HEK293T (cell line): Measurements from ENCODE around the gene WNT1.

Experiments used
- CTCF ChIA-PET: fragments of 350-600 bp; formaldehyde crosslinking; extraction: SDS; loops from one replicate; lab custom pipeline; 2021; ENCODE audit warnings: antibody characterized with exemption, inconsistent platforms; lab: Yijun Ruan, JAX
- POLR2A ChIA-PET: fragments of 350-600 bp; formaldehyde crosslinking; extraction: SDS; loops from one replicate; lab custom pipeline; 2020; ENCODE audit warnings: antibody characterized with exemption, inconsistent platforms; lab: Yijun Ruan, JAX
- DNase-seq: peaks from one replicate; pipeline ENCODE4 v3.0.0; 2012; ENCODE audit warnings: mixed read lengths; ENCODE audit errors: extremely low spot score
- ARNT ChIP-seq: fragments of 450-650 bp; IDR thresholded peaks from 2 replicates; pipeline ENCODE4 v1.6.1; 2017; ENCODE audit warnings: mild to moderate bottlenecking
- BHLHE40 ChIP-seq: fragments of 450-650 bp; IDR thresholded peaks from 2 replicates; pipeline ENCODE4 v1.6.1; 2016; ENCODE audit warnings: mild to moderate bottlenecking, moderate library complexity, borderline replicate concordance
- CTBP1 ChIP-seq: fragments of 450-650 bp; IDR thresholded peaks from 2 replicates; pipeline ENCODE4 v1.6.1; 2016; ENCODE audit warnings: borderline replicate concordance
- ELF4 ChIP-seq: fragments of 450-650 bp; IDR thresholded peaks from 2 replicates; pipeline ENCODE4 v1.6.1; 2017; ENCODE audit warnings: antibody characterized with exemption
- FOXA1 ChIP-seq: fragments of 450-650 bp; IDR thresholded peaks from 2 replicates; pipeline ENCODE4 v1.6.1; 2016; ENCODE audit warnings: mild to moderate bottlenecking
- FOXK2 ChIP-seq: fragments of 450-650 bp; IDR thresholded peaks from 2 replicates; pipeline ENCODE4 v1.6.1; 2016; ENCODE audit warnings: mild to moderate bottlenecking
- FOXM1 ChIP-seq: fragments of 450-650 bp; IDR thresholded peaks from 2 replicates; pipeline ENCODE4 v1.6.1; 2017; ENCODE audit warnings: mild to moderate bottlenecking, borderline replicate concordance
- HDGF ChIP-seq: fragments of 450-650 bp; IDR thresholded peaks from 2 replicates; pipeline ENCODE4 v1.6.1; 2017; ENCODE audit warnings: antibody characterized with exemption, borderline replicate concordance
- L3MBTL2 ChIP-seq: fragments of 450-650 bp; conservative IDR thresholded peaks from 2 replicates; pipeline ENCODE4 v1.6.1; 2016; ENCODE audit warnings: mild to moderate bottlenecking
- LEF1 ChIP-seq: fragments of 450-650 bp; IDR thresholded peaks from 2 replicates; pipeline ENCODE4 v1.6.1; 2017; ENCODE audit warnings: mild to moderate bottlenecking, borderline replicate concordance
- NFRKB ChIP-seq: fragments of 450-650 bp; IDR thresholded peaks from 2 replicates; pipeline ENCODE4 v1.6.1; 2016; ENCODE audit warnings: mild to moderate bottlenecking, moderate library complexity
- SP1 ChIP-seq: fragments of 450-650 bp; IDR thresholded peaks from 2 replicates; pipeline ENCODE4 v1.6.1; 2017
- SUZ12 ChIP-seq: fragments of 450-650 bp; IDR thresholded peaks from 2 replicates; pipeline ENCODE4 v1.6.1; 2016; ENCODE audit warnings: mild to moderate bottlenecking
- TARDBP ChIP-seq: fragments of 450-650 bp; IDR thresholded peaks from 2 replicates; pipeline ENCODE4 v1.6.1; 2016
- ZNF384 ChIP-seq: fragments of 450-650 bp; IDR thresholded peaks from 2 replicates; pipeline ENCODE4 v1.6.1; 2016
- TF ChIP-seq, protein P1 (sequence below): fragments of 450-650 bp; IDR thresholded peaks from 2 replicates; pipeline ENCODE4 v1.6.1; 2016

WNT1 gene

DNA sequence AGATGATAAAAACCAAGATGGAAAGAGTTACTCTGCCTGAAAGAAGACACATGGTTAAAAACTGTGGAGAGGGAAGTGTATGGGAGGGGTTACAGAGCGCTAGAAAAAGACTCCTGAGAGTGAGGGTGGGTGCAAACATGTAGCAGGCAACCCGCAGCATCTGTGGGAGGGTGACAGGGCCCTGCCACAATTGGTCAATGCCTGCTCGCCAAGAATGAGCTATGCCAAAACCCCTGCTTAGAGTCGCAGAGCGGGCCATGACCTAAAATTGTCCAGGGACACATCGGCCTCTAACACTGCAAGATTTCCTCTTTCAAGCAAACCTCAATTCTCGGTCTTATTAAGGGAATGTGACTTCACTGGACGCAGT, 39.8 kb downstream of the WNT1 start:
- ChIA-PET POLR2A (interaction anchor here (0.7 to 2.3 kb wide), 9 partner anchors 9 to 60 kb away, joined by 3 to 17 read pairs (median 4); partner anchors contain the start of gene ARF3), CTCF (interaction anchor here (0.6 to 1.1 kb wide), 3 partner anchors 13 to 358 kb away, joined by 3 read pairs; no protein-coding TSS in a partner anchor)
- DNase-seq: no peak
- TF ChIP-seq BHLHE40: no peak
- no peak for TF ChIP-seq ARNT
- no peak for TF ChIP-seq HDGF
- no peak for TF ChIP-seq CTBP1

DNA sequence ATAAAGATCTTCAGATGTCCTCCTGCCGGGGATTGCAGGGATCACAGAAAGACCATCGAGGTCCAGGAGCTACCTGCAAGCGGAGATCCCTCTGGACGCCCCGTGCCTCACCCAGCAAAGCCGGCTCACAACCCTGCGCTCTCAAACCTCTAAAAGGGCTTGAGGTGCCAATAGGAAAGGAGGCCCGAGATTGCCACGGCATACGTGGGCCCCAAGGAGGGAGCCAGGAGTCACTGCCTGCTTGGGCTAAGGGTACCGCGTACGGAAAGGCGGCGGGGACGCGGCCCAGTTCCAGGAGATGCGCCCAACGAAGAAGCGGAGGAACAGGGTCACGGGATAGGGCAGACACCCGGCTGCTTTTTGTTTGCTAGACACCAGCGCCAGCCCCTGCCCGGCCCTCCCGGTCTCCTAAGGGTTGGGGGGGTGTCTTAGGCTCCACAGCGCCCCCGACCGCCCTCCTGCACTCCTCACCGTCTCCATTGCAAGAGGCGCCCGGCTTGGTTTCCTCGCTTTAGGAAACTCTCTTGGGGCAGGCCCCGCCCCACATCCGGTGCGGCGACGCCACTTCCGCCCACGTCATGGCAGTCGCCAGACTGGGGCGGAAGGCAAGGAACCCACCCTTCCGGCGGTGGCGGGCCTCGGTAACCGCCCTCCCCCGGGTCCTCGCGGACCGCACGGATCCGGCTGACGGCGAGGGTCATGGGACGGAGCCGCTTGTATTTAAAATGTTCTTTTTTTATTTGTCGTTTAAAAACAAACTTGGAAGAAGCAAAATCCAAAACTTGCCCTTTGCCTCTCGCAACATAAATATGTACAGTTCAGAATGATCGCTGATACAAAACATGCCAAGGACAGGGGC, 40.4 kb downstream of the WNT1 start, which contains the start of gene PRKAG1:
Gene PRKAG1 (minus strand): TSS at position 516 of the 859 bp plus-strand sequence. CDS start 36 bp downstream, at position 480.
- POLR2A ChIA-PET: interaction anchor here (0.7 to 2.3 kb wide), 9 partner anchors 9 to 61 kb away, joined by 3 to 17 read pairs (median 4); partner anchors contain the start of gene ARF3
- peak; percentile 47; the same call in 1 of the 2 replicates for TF ChIP-seq L3MBTL2
- 0 out of 2 replicates have a peak, but pooled peaks have one; percentile 18 for TF ChIP-seq ELF4
- no peak for TF ChIP-seq SP1
- CTCF ChIA-PET: interaction anchor here (0.6 to 1.7 kb wide), 4 partner anchors 11 to 358 kb away, joined by 3 to 8 read pairs (median 3); no protein-coding TSS in a partner anchor
- DNase-seq: peak; percentile 98

GRCh38 chr12:49019120-49019430, 41.0 kb downstream of the WNT1 start:
- POLR2A ChIA-PET: interaction anchor here (0.9 kb wide), 2 partner anchors 62 to 112 kb away, joined by 3 read pairs; partner anchors contain the start of genes ARF3 and TUBA1B
- TF ChIP-seq LEF1 (no peak), BHLHE40 (no peak), TARDBP (no peak), L3MBTL2 (no peak), CTBP1 (no peak), SP1 (no peak), FOXK2 (no peak)
- no peak for DNase-seq
- CTCF ChIA-PET: interaction anchor here (1.0 to 1.7 kb wide), 3 partner anchors 11 to 73 kb away, joined by 5 to 8 read pairs (median 7); no protein-coding TSS in a partner anchor

DNA sequence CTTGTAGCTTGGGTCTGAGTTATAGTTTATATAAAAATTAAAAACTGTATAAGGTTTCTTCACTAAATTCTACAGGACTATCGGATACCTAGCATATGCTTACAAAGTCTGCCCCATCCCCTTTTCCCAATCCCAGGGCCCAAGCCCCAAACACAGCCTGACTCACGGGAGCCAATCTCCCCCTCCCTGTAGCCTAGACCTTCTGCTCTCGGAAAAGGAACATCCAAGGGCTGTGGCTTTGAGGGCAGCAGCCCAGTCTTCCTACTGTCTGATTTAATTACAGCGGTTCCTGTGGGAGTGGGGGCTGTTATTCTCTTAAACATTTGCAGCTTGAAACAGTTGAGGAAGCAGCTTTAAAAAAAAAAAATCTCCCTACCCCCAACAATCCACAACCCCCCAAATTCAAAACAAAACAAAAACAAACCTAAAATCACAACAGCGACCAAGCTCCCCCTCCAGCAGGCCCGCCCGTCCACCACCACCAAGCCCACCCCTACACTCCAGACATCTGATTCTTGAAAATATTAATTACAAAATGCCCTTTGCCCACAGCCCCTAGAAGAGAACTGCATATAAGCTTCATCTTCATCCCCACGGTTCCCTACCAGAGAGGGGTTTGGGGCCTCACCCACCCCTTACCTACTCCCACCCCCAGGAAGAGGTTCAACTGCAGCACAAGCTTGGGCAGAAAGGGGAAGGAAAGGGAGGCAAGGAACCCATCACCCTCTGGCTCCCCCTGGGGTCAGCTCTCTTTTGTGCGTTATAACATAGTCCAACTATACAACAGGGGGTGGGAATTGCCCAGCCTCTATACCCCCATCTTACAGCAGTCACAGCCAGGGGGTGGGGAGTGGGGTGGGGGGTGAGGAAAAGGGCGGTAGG, 41.6 kb downstream of the WNT1 start:
- POLR2A ChIA-PET: interaction anchor here (0.6 to 0.9 kb wide), 4 partner anchors 19 to 303 kb away, joined by 3 read pairs; partner anchors contain the start of genes ARF3, TROAP and TUBA1B
- DNase-seq: peak; percentile 67
- TF ChIP-seq TARDBP (no peak), ARNT (no peak), BHLHE40 (no peak), CTBP1 (no peak), FOXM1 (no peak), FOXA1 (no peak), ZNF384 (no peak), L3MBTL2 (no peak), LEF1 (no peak), NFRKB (no peak), HDGF (no peak), SUZ12 (no peak), FOXK2 (no peak), ELF4 (no peak), SP1 (no peak)
- TF ChIP-seq, protein P1, sequence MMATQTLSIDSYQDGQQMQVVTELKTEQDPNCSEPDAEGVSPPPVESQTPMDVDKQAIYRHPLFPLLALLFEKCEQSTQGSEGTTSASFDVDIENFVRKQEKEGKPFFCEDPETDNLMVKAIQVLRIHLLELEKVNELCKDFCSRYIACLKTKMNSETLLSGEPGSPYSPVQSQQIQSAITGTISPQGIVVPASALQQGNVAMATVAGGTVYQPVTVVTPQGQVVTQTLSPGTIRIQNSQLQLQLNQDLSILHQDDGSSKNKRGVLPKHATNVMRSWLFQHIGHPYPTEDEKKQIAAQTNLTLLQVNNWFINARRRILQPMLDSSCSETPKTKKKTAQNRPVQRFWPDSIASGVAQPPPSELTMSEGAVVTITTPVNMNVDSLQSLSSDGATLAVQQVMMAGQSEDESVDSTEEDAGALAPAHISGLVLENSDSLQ: no peak
- CTCF ChIA-PET: interaction anchor here (1.0 to 1.7 kb wide), 5 partner anchors 10 to 73 kb away, joined by 3 to 8 read pairs (median 5); no protein-coding TSS in a partner anchor

DNA sequence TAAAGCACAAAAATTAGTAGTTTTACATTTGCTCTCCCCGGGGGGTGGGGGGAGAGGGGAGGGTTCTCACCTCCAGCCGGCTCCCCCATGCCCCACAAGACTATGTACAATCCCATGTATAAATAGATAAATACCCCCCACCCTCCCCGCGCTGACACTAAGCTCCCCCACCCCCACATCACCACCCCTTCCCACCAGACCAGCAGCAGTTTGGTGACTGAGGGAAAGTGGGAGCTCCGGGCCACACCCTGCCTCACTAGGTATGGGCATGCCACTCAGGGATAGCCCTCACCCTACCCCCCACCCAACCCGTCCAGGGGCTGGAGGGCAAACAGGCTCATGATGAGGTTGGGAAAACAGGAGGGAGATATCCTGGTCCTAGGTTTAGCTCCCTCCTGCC, 42.3 kb downstream of the WNT1 start:
- ChIA-PET POLR2A (interaction anchor here (0.8 kb wide), 1 partner anchor 18 kb away, joined by 3 read pairs; no protein-coding TSS in a partner anchor), CTCF (interaction anchor here (1.0 to 1.7 kb wide), 4 partner anchors 9 to 26 kb away, joined by 3 to 8 read pairs (median 5); no protein-coding TSS in a partner anchor)
- no peak for DNase-seq
- TF ChIP-seq FOXM1 (no peak), ARNT (no peak), L3MBTL2 (no peak), SP1 (no peak), FOXK2 (no peak), SUZ12 (no peak), ZNF384 (no peak)
- TF ChIP-seq, protein P1: no peak

DNA sequence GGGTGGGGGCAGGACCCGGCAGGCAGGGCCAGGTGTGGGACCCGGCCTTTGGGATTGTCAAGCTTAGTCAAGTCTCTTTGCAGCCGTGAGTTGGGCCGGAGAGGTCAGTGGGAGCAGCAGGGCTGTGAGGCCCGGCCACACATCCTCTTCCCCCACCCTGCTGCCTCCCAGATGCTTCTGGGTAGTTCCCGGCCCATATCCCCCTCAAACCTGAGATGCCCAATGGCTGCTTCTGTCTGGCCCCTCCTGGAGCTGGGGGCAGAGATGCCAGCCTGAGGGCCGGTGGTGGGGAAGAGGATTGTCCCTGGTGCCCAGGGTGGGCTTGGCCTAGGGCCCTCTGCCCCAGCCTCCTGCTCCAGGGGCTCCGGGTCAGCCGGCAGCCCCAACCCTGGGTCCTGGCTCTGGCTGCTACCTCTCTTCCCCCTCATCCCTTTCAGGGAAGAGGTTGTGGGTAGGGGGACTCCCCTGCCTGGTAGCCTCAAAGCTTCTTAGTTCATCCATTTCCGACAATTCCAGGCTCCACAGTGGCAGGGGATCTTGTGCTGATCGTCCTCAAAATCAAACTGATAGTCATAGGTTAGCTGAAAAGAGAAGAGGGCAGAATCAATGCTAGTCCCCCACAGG, 43.3 kb downstream of the WNT1 start:
- ChIA-PET CTCF (interaction anchor here (1.0 kb wide), 1 partner anchor 15 kb away, joined by 5 read pairs; no protein-coding TSS in a partner anchor), POLR2A (no interaction called here)
- DNase-seq: no peak
- TF ChIP-seq HDGF: no peak
- no peak for TF ChIP-seq L3MBTL2
- TF ChIP-seq TARDBP: no peak
- TF ChIP-seq LEF1: no peak
- no peak for TF ChIP-seq SP1
- TF ChIP-seq CTBP1: no peak
- TF ChIP-seq SUZ12: no peak
- no peak for TF ChIP-seq FOXM1
- TF ChIP-seq ELF4: no peak
- TF ChIP-seq ARNT: no peak
- TF ChIP-seq FOXK2: no peak
- TF ChIP-seq FOXA1: no peak
- no peak for TF ChIP-seq ZNF384
- TF ChIP-seq, protein P1: no peak
- TF ChIP-seq BHLHE40: no peak
- TF ChIP-seq NFRKB: no peak
